ENCODE results near the gene SETDB2. TPM values are rescaled to one million over a fixed set of nuclear protein-coding genes. Genes with fewer than 3 reads are reported as not detected.

The SETDB2 gene
- total and polyA plus RNA-seq, 2 donors (not counting 3 experiments of a cell fraction or from before 2014, with no cell fraction given), result 1.5 to 5.6 TPM

- dilution Hi-C loops (cut with MboI; ENCODE audit: extremely low pct_ligation_motif_present, low sequenced_read_pairs) (no loop called here), intact Hi-C loops (cut with micrococcal nuclease) (no loop called here)
- no TSS peak for BruUV-seq (replicated peaks)
- Histone ChIP-seq H4K20me1 (replicated peaks; ENCODE audit: control insufficient read depth, extremely low read depth, insufficient read depth, low read length) (no peaks in the 10 kb centered on the region), H3K9me1 (replicated peaks; ENCODE audit: control insufficient read depth, extremely low read depth, insufficient read depth, low read length) (no peaks in the 10 kb centered on the region), H2AFZ (ENCODE audit: low read depth, low read length) (no peak overlapping the region), H3K4me3 (replicated peaks in 1 of 3; ENCODE audit: insufficient read depth in 1 of 3, low read depth in 1 of 3, low read length in 3 of 3) (no peak overlapping the region), H3K36me3 (ENCODE audit: control insufficient read depth in 2 of 2, extremely low read depth in 1 of 2, insufficient read depth in 2 of 2, low read length in 2 of 2) (peaks cover 0 to 6% of the 10 kb centered on the region in 2 experiments), H3K9me3 (replicated peaks; ENCODE audit: control insufficient read depth, insufficient read depth, low read length) (no peaks in the 10 kb centered on the region), H3K4me1 (ENCODE audit: control insufficient read depth, extremely low read depth, insufficient read depth, low read length) (no peaks in the 10 kb centered on the region), H3K27ac (ENCODE audit: insufficient read depth, low read depth, low read length) (no peak overlapping the region), H3K9ac (replicated peaks; ENCODE audit: extremely low read depth, insufficient read depth, low read length) (no peak overlapping the region), H3K4me2 (ENCODE audit: insufficient read depth, low read length) (no peak overlapping the region), H3K79me2 (ENCODE audit: control insufficient read depth, insufficient read depth, low read length) (no peaks in the 10 kb centered on the region), H3K27me3 (ENCODE audit: control insufficient read depth in 2 of 2, insufficient read depth in 2 of 2, low read length in 2 of 2) (no peaks in the 10 kb centered on the region)
- DNase-seq (ENCODE audit: low read depth, low spot score), result no peak
- no peak for TF ChIP-seq POLR2AphosphoS5 (IDR thresholded peaks at IDR 0.05; ENCODE audit: insufficient read depth, low read depth, low read length)
- TF ChIP-seq, protein P1, sequence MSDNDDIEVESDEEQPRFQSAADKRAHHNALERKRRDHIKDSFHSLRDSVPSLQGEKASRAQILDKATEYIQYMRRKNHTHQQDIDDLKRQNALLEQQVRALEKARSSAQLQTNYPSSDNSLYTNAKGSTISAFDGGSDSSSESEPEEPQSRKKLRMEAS (IDR thresholded peaks at IDR 0.05; ENCODE audit: insufficient read depth, insufficient read length), result no peak
- TF ChIP-seq POLR2A (IDR thresholded peaks at IDR 0.05; ENCODE audit: low read depth, low read length), result no peak
- TF ChIP-seq JUN (IDR thresholded peaks at IDR 0.05; ENCODE audit: borderline replicate concordance, insufficient read depth, insufficient read length, low read depth), result no peak
- no peak for TF ChIP-seq GATA2 (IDR thresholded peaks at IDR 0.05; ENCODE audit: insufficient read depth, insufficient read length, low read depth, low read length)
- TF ChIP-seq MYC (IDR thresholded peaks at IDR 0.05; ENCODE audit: low read depth, low read length), result no peak
- no peak for TF ChIP-seq CTCF (IDR thresholded peaks at IDR 0.05; ENCODE audit: extremely low read depth in 1 of 2, insufficient read depth in 1 of 2, low read depth in 1 of 2, low read length in 2 of 2)
- TF ChIP-seq FOS (IDR thresholded peaks at IDR 0.05; ENCODE audit: borderline replicate concordance, insufficient read depth, low read length), result no peak
- TF ChIP-seq EZH2 (IDR thresholded peaks at IDR 0.05; ENCODE audit: borderline replicate concordance, low read depth, low read length, severe bottlenecking), result no peak
- ChIA-PET CTCF (no interaction called here), POLR2A (no interaction called here)
- no peak for FAIRE-seq
Measured at GRCh38 chr13:49532593-49532992, 88.5 kb downstream of the SETDB2 start.
